SKM-1 treated with dmso at 0.1 percent for 144 hours (cell line): Measurements from ENCODE around the gene FBLN2.

Experiments used
- DNase-seq: peaks from one replicate; lab custom pipeline; 2025; ENCODE audit not compliant: unreplicated experiment; lab: John Stamatoyannopoulos, UW

The FBLN2 gene

GRCh38 chr3:13659221-13659969, 110.5 kb downstream of the FBLN2 start:
- DNase-seq, result no peak

GRCh38 chr3:13660042-13660874, 111.3 kb downstream of the FBLN2 start:
- DNase-seq, result no peak

- no peak for DNase-seq
Observed at GRCh38 chr3:13661121-13661520, 112.2 kb downstream of the FBLN2 start.

- no peak for DNase-seq
Observed at GRCh38 chr3:13662238-13662847, 113.4 kb downstream of the FBLN2 start.

GRCh38 chr3:13663781-13664535, 115.0 kb downstream of the FBLN2 start:
- DNase-seq, result no peak

- no peak for DNase-seq
Observed at GRCh38 chr3:13665582-13666226, 116.8 kb downstream of the FBLN2 start.

- no peak for DNase-seq
Observed at GRCh38 chr3:13666227-13666619, 117.3 kb downstream of the FBLN2 start.

- no peak for DNase-seq
Observed at GRCh38 chr3:13666781-13667709, 118.1 kb downstream of the FBLN2 start.

GRCh38 chr3:13668136-13668535, 119.2 kb downstream of the FBLN2 start:
- DNase-seq, result no peak

- DNase-seq, result no peak
Observed at GRCh38 chr3:13669457-13669856, 120.5 kb downstream of the FBLN2 start.

GRCh38 chr3:13670292-13670691, 121.4 kb downstream of the FBLN2 start:
- DNase-seq, result no peak

GRCh38 chr3:13671482-13672233, 122.7 kb downstream of the FBLN2 start:
- DNase-seq, result no peak

- peak; percentile 9 for DNase-seq
Observed at GRCh38 chr3:13673207-13673606, 124.3 kb downstream of the FBLN2 start.

GRCh38 chr3:13674538-13675185, 125.7 kb downstream of the FBLN2 start:
- no peak for DNase-seq

- no peak for DNase-seq
Observed at GRCh38 chr3:13676356-13677017, 127.6 kb downstream of the FBLN2 start.

- DNase-seq, result no peak
Observed at GRCh38 chr3:13677272-13677671, 128.3 kb downstream of the FBLN2 start.

GRCh38 chr3:13681931-13682330, 133.0 kb downstream of the FBLN2 start:
- no peak for DNase-seq
